ENCODE measurements around the gene LRRC8D. TPM values are rescaled to one million over a fixed set of nuclear protein-coding genes. Genes with fewer than 3 reads are reported as not detected.
A peak's percentile ranks its signal among the peaks of the same experiment; 100 is the strongest.

Gene LRRC8D
- polyA plus RNA-seq, 3 donors, result 28.0 to 43.8 (median 42.9) TPM

DNA sequence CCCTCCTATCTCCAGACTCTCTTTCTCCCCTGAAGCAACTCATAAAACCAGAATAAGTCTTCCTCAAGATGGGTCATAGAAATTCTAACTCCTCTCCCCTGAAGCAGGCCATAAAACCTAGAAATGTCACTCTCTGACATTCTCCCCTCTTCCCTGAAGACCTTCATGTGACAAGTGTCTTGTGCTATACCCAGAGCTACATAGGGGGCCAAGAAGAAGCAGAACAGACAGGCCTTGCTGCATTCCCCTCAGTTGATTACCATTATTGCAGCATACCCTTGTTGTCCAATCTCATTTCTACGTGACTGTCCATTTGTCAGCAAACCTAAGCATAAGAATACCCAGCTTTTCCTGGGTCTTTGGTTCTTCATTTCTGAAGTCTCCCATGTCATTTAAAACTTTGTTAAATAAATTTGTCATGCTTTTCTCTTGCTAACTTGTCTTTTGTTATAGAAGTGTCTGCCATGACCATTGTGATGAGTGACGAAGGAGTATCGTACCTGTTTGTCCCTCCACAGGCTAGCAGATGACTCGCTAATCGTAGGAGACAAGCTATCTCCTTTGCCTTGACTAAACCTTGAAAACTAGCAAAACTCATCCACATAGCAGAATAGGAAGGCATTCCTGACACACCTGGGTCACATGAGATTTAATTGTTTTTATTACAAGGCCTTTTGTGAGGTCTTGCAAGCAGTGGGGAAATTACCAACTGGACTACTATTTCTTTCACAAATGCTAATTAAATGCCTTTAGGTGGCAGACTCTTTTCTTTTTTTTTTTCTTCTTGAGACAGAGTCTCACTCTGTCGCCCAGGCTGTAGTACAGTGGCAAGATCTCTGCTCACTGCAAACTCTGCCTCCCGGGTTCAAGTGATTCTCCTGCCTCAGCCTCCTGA, 134.7 kb downstream of the LRRC8D start:
- no peaks in the 10 kb centered on the region for H3K27me3 Mint-ChIP-seq (ENCODE audit: low read depth in 3 of 3)
- Histone ChIP-seq H3K27ac (ENCODE audit: low read depth in 1 of 2, low read length in 2 of 2) (no peak overlapping the region), H2AFZ (ENCODE audit: insufficient read depth, low read depth, low read length, poor library complexity, severe bottlenecking) (no peak overlapping the region), H4K20me1 (ENCODE audit: insufficient read depth, low read length) (no peaks in the 10 kb centered on the region), H3K9ac (ENCODE audit: insufficient read depth, low read length, poor library complexity, severe bottlenecking) (no peak overlapping the region), H3K36me3 (replicated peaks in 1 of 2; ENCODE audit: control insufficient read depth in 1 of 2, insufficient read depth in 2 of 2, low read length in 2 of 2) (no peaks in the 10 kb centered on the region), H3K4me1 (ENCODE audit: control insufficient read depth in 1 of 2, insufficient read depth in 2 of 2, low read length in 2 of 2) (peaks cover 7 to 10% of the 10 kb centered on the region in 2 donors), H3K4me3 (replicated peaks in 1 of 3; ENCODE audit: low read depth in 2 of 3, low read length in 3 of 3) (no peak overlapping the region), H3K9me3 (replicated peaks in 1 of 2; ENCODE audit: control insufficient read depth in 1 of 2, insufficient read depth in 1 of 2, low read length in 2 of 2) (no peaks in the 10 kb centered on the region), H3K27me3 (ENCODE audit: control insufficient read depth in 2 of 2, insufficient read depth in 2 of 2, low read length in 2 of 2) (no peaks in the 10 kb centered on the region), H3K79me2 (ENCODE audit: insufficient read depth, low read length) (no peaks in the 10 kb centered on the region), H3K4me2 (replicated peaks; ENCODE audit: extremely low read depth, low read length, poor library complexity, severe bottlenecking) (no peak overlapping the region)
- no peak overlapping the region for H3K4me3 Mint-ChIP-seq
- intact Hi-C loops (cut with micrococcal nuclease), result no loop called here
- peaks cover 0 to 6% (median 4%) of the 10 kb centered on the region in 7 donors for H3K9me3 Mint-ChIP-seq
- no peak overlapping the region for H3K27ac Mint-ChIP-seq
- H3K36me3 Mint-ChIP-seq, result peaks cover 0 to 2% of the 10 kb centered on the region in 2 donors
- TF ChIP-seq, protein P1, sequence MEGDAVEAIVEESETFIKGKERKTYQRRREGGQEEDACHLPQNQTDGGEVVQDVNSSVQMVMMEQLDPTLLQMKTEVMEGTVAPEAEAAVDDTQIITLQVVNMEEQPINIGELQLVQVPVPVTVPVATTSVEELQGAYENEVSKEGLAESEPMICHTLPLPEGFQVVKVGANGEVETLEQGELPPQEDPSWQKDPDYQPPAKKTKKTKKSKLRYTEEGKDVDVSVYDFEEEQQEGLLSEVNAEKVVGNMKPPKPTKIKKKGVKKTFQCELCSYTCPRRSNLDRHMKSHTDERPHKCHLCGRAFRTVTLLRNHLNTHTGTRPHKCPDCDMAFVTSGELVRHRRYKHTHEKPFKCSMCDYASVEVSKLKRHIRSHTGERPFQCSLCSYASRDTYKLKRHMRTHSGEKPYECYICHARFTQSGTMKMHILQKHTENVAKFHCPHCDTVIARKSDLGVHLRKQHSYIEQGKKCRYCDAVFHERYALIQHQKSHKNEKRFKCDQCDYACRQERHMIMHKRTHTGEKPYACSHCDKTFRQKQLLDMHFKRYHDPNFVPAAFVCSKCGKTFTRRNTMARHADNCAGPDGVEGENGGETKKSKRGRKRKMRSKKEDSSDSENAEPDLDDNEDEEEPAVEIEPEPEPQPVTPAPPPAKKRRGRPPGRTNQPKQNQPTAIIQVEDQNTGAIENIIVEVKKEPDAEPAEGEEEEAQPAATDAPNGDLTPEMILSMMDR (IDR thresholded peaks at IDR 0.05), result no peak
- WGBS (ENCODE audit: insufficient coverage), result no CpG with 5 or more reads among the region's 7 CpGs
- DNase-seq, result no peak
- H3K4me1 Mint-ChIP-seq, result peaks cover 18% of the 10 kb centered on the region

DNA sequence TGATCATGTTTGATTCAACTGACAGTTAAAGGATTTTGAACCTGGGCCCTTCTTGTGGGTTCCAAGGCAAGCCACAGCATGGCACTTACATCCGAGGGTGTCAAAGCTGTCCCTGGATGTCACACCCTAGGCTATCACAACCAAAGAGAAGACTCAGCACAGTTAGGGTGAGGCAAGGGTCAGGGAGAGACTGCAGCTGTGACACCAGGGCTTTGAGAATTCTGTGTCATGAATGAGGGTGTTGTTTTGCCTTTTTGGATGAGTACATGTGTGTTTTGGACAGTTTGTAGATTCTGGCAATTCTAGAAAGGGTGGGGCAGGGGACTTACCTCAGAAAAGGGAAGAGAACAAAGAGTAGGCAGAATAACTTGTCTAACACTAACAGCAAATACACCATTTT, 136.3 kb downstream of the LRRC8D start:
- H3K4me1 Mint-ChIP-seq, result peaks cover 22% of the 10 kb centered on the region
- H3K9me3 Mint-ChIP-seq, result peaks cover 0 to 6% (median 4%) of the 10 kb centered on the region in 7 donors
- H3K4me3 Mint-ChIP-seq, result no peak overlapping the region

More for the DNA sequence above, 136.3 kb downstream of the LRRC8D start:
- Histone ChIP-seq H2AFZ (ENCODE audit: insufficient read depth, low read depth, low read length, poor library complexity, severe bottlenecking) (no peak overlapping the region), H3K4me1 (ENCODE audit: control insufficient read depth in 1 of 2, insufficient read depth in 2 of 2, low read length in 2 of 2) (peaks cover 7 to 13% of the 10 kb centered on the region in 2 donors), H3K4me3 (replicated peaks in 1 of 3; ENCODE audit: low read depth in 2 of 3, low read length in 3 of 3) (no peak overlapping the region), H3K9me3 (replicated peaks in 1 of 2; ENCODE audit: control insufficient read depth in 1 of 2, insufficient read depth in 1 of 2, low read length in 2 of 2) (no peaks in the 10 kb centered on the region), H3K27me3 (ENCODE audit: control insufficient read depth in 2 of 2, insufficient read depth in 2 of 2, low read length in 2 of 2) (no peaks in the 10 kb centered on the region), H3K79me2 (ENCODE audit: insufficient read depth, low read length) (no peaks in the 10 kb centered on the region), H3K27ac (ENCODE audit: low read depth in 1 of 2, low read length in 2 of 2) (no peak overlapping the region), H4K20me1 (ENCODE audit: insufficient read depth, low read length) (no peaks in the 10 kb centered on the region), H3K4me2 (replicated peaks; ENCODE audit: extremely low read depth, low read length, poor library complexity, severe bottlenecking) (no peak overlapping the region), H3K36me3 (replicated peaks in 1 of 2; ENCODE audit: control insufficient read depth in 1 of 2, insufficient read depth in 2 of 2, low read length in 2 of 2) (no peaks in the 10 kb centered on the region), H3K9ac (ENCODE audit: insufficient read depth, low read length, poor library complexity, severe bottlenecking) (no peak overlapping the region)
- Mint-ChIP-seq H3K27me3 (ENCODE audit: low read depth in 3 of 3) (no peaks in the 10 kb centered on the region), H3K27ac (peak overlapping the region in 3 of 7 donors; percentile 5 to 46 (median 30)), H3K36me3 (peaks cover 0 to 2% of the 10 kb centered on the region in 2 donors)
- TF ChIP-seq, protein P1 (IDR thresholded peaks at IDR 0.05), result no peak
- peak in 1 of 3 donors; percentile 15 for DNase-seq
- WGBS (ENCODE audit: insufficient coverage), result 33% methylated on average over 1 of the region's 1 CpG
- intact Hi-C loops (cut with micrococcal nuclease), result no loop called here
